GM18873 (cell line): ENCODE measurements around the gene DNASE1L2.
"Not testable (repeated sequence)": the region's sequence is repeated elsewhere in the genome, so short reads cannot be mapped to it uniquely, and the experiment has no call there.

Experiments used
- ATAC-seq: cut with Tn5 transposase; IDR thresholded peaks from one replicate; pipeline ENCODE4 v1.9.1; 2021; ENCODE audit warnings: mild to moderate bottlenecking, moderate library complexity, moderate number of reproducible peaks; ENCODE audit not compliant: unreplicated experiment, low FRiP score

Gene DNASE1L2

DNA sequence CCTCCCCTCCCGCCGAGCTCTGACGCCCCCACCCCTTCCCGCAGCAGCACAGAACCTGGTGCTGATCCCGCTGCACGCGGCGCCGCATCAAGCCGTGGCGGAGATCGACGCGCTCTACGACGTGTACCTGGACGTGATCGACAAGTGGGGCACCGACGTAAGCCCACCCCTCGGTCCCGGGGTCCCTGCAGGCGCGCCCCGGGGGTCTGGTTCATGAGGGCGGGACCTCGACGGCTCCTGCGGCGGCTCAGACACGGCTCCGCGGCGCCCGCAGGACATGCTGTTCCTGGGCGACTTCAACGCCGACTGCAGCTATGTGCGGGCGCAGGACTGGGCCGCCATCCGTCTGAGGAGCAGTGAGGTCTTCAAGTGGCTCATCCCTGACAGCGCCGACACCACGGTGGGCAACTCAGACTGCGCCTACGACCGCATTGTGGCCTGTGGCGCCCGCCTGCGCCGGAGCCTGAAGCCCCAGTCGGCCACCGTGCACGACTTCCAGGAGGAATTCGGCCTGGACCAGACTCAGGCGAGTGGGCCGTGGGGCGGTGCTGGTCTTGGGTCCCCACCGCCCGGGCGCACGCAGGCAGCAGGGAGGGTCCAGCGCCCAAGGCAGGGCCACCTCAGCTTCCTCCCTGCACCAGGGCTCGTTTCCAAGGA is 1.4 kb downstream of the DNASE1L2 start:
- ATAC-seq = no peak

DNA sequence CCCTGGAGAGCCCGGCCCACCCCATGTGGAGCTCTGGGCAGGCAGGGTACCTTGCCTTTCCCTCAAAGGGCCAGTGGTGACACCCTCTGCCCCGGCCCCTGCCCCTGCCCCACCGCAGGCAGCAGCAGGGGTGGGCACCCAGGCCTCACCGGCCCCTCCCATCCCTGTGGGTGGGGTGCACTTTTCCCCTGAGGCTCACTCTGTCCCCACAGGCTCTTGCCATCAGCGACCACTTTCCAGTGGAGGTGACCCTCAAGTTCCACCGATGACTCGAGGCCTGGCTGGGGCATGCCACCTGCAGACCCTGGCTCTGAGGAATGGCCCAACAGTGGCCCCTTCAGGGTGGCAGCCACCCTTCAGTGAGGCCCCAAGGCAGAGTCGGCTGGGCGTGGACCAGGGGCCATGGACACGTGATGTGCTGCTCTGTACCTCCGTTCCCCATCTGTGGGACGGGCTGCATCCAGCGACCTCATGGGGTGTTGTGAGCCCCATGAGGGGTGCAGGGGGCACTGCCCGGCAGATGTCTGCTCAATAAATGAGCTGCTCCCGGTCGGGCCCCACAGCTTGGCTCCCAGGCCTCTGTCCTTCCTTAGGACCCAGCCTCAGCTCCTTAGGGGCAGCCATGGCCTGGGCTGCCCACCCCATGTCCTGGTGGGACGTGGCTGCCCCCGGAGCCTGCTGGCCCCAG is 2.0 kb downstream of the DNASE1L2 start:
- ATAC-seq = no peak

GRCh38 chr16:2238838-2239675 is 2.8 kb downstream of the DNASE1L2 start:
- ATAC-seq = no peak

DNA sequence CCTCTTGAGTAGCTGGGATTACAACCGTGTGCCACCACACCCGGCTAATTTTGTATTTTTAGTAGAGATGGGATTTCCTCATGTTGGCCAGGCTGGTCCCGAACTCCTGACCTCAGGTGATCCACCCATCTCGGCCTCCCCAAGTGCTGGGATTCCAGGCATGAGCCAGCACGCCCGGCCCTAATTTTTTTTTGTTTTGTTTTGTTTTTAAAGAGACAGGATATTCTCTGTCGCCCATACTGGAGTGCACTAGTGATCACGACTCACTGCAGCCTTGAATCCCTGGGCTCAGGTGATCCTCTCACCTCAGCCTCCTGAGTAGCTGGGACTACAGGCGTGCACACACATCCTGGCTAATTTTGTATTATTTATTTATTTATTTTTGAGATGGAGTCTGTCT is 4.1 kb downstream of the DNASE1L2 start:
- not testable (repeated sequence) for ATAC-seq

DNA sequence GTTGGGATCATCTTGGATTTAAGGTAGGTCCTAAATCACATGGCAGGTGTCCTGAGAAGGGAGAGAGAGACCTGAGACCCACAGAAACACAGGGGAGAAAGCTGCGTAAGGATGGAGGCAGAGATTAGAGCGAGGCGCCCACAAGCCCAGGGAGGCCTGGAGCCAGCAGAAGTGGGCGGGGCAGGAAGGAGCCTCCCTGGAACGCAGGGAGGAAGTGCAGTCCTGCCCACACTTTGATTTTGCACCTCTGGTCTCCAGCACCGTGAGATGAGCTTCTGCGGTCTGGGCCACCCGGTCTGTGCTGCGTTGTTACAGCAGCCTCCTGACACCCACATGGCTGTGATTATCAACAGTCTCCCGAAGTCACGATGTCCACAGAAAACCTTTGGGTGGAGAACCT is 6.4 kb downstream of the DNASE1L2 start:
- no peak for ATAC-seq

GRCh38 chr16:2243031-2243528 is 6.8 kb downstream of the DNASE1L2 start:
- no peak for ATAC-seq

DNA sequence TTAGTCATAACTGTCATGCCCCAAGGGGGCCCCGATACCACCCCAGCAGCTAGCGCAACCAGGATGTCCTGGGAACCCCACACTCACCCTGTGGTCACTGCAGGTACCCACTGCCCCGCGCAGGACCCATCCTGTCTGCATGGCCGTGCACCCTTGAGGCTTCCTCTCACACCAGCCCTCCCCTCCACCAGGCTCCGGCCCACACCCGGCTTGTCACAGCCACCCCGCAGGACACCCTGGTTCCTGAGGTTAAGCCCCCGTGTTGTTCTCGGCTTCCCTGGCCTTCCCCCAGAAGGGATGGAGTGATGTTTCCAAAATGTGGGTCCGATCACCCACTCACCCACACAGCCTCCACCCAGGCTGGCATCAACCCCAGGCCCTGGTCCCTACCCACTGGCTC is 7.5 kb downstream of the DNASE1L2 start:
- no peak for ATAC-seq

DNA sequence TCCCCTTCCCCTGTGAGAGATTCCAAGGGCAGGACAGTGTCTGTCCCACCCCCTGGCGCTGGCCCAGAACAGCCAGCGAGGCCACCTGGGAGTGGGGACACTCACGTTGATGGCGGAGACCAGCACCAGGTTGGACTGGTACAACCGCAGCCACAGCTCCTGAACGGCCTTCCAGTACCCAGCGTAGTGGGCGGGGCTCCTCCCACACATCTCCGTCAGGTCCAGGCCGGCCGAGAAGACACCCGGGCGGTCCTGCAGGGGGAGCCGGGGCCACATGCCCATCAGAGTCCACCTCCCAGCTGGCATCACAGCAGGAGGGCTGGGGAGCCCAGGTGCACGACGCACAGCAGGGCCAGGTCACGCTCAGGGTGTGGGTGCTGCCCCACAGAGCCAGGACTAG is 8.1 kb downstream of the DNASE1L2 start:
- no peak for ATAC-seq

- ATAC-seq = no peak
Observed at GRCh38 chr16:2244926-2245795, 8.9 kb downstream of the DNASE1L2 start.

DNA sequence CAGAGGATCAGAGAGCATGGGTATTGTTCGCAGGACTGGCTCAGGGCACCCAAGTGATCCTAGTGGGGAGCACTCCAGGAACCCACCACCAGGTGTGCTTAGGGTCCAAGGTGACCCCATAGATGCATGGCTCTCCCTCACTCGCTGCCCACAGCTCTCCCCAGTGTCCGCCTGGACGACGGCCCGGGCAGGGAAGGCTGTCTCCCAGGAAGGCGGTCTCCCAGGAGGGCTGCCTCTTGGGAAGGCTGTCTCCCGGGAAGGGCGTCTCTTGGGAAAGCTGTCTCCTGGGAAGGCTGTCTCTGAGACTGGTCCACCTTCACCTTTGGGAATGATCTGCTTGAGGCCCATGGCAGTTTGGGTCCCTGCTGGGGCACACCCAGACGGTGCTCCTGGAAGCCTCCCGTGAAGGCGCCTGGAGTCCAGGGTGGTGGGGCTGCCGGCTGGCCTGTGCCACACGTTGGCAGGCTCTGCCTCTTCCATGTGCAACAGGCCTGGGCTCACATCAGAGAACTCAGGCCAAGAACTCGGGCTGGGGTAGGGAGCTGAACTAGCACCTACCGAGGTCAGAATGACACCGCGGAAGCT is 10.1 kb downstream of the DNASE1L2 start:
- ATAC-seq = no peak

- no peak for ATAC-seq
Observed at GRCh38 chr16:2250652-2251295, 14.5 kb downstream of the DNASE1L2 start.

- ATAC-seq = peak; percentile 67
Observed at GRCh38 chr16:2251296-2252111, 15.3 kb downstream of the DNASE1L2 start, which contains the start of gene ECI1. Gene ECI1, minus strand, starts transcription at chr16:2251587. Its CDS starts 21 bp downstream, at chr16:2251566.

DNA sequence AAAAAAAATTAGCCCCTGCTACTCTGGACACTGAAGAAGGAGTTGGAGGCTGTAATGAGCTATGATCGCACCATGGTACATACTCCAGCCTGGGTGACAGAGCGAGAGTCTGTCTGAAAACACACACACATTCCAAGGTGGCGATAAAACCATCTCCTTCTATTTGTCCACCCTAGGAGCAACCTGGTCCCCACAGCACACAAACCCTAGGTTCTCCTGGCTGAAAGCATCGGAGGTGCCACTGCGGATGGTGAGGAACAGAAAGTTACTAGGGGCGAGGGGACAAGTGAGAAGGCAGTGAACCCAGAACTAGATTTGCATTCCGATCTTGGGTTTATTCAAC is 16.5 kb downstream of the DNASE1L2 start:
- ATAC-seq = no peak

DNA sequence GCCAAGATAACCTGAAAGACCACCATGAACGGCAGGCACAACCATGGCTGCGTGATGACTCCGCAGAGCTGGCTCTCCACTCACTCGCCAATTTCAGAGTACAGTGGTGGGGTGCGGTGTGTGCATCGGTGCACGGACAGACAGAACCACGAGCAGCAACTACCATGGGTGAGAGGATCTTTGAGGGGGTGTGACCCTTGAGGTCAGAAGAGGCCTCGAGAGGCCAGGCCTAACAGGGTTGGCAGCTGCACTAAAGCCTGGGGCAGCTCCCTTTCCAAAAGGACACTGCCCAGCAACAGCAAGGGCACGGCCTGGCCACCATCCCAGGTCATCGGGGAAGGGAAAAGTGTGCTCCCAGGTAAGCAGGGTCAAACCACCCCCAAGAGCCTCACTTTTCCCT is 17.0 kb downstream of the DNASE1L2 start:
- ATAC-seq = no peak

GRCh38 chr16:2256531-2257140 is 20.4 kb downstream of the DNASE1L2 start:
- ATAC-seq = no peak

DNA sequence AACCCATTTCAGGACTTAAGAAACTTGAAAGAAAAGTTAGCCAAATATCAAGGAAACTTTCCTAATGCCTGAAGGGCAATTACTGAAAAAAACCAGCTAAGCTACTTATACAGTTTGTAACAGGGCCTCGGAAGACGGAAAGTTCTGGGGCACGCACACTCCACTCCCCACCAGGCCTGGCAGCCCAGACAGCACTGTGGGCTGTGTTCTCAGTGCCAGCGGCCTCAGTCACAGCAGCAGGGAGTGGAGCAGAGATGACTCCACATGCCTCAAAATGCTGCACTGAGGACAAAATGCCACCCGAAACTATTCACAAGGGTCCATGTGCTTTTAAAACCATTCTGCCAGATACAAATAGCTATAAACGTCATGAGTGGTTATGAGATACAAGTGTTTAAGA is 21.5 kb downstream of the DNASE1L2 start:
- ATAC-seq = no peak

DNA sequence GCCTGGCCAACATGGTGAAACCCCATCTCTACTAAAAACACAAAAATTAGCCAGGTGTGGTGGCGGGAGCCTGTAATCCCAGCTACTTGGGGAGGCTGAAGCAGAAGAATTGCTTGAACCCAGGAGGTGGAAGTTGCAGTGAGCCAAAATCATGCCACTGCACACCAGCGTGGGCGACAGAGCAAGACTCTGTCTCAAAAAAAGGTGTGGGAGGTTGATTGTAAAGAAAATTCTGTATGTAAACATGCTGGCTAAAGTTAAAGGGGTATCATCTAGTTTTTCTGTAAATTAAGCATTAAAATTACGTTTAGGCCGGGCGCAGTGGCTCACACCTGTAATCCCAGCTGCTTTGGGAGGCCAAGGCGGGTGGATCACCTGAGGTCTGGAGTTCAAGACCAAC is 22.3 kb downstream of the DNASE1L2 start:
- ATAC-seq = not testable (repeated sequence)

GRCh38 chr16:2260250-2260649 is 24.0 kb downstream of the DNASE1L2 start:
- no peak for ATAC-seq
